HepG2 (cell line): ENCODE results near the gene VCP. TPM values are rescaled to one million over a fixed set of nuclear protein-coding genes. Genes with fewer than 3 reads are reported as not detected.

Source experiments
- ATF4 ChIP-seq, 2 experiments: fragments of 450-650 bp in 1 of 2; sonication (generic) in 1 of 2; formaldehyde crosslinking; IDR thresholded peaks; 2 replicates each; pipeline versions ENCODE4 v1.5.0 to v1.8.0; 2020 to 2022; ENCODE audit warnings: mild to moderate bottlenecking in 1 of 2, missing genetic modification reagents in 1 of 2
- ATF6 ChIP-seq: sonication (generic); formaldehyde crosslinking; conservative IDR thresholded peaks from 2 replicates; pipeline ENCODE4 v1.4.0; 2020; ENCODE audit warnings: missing genetic modification reagents
- CTCF ChIP-seq: sonication (generic); formaldehyde crosslinking; IDR thresholded peaks from 2 replicates; pipeline ENCODE4 v1.5.0; 2020; ENCODE audit warnings: mild to moderate bottlenecking, missing genetic modification reagents, moderate library complexity
- FOXA3 ChIP-seq: IDR thresholded peaks from 2 replicates; pipeline ENCODE4 v1.6.1; 2016; ENCODE audit warnings: missing genetic modification reagents, missing compliant biosample characterization
- HHEX ChIP-seq: IDR thresholded peaks from 2 replicates; pipeline ENCODE4 v1.6.1; 2016; ENCODE audit warnings: control low read depth
- ISX ChIP-seq: sonication (generic); formaldehyde crosslinking; conservative IDR thresholded peaks from 2 replicates; pipeline ENCODE4 v1.5.0; 2020; ENCODE audit warnings: missing genetic modification reagents
- JDP2 ChIP-seq: sonication (generic); formaldehyde crosslinking; IDR thresholded peaks from 2 replicates; pipeline ENCODE4 v1.8.1; 2022; ENCODE audit warnings: missing genetic modification reagents, borderline replicate concordance
- NPAS2 ChIP-seq: sonication (generic); formaldehyde crosslinking; IDR thresholded peaks from 2 replicates; pipeline ENCODE4 v1.8.0; 2022; ENCODE audit warnings: mild to moderate bottlenecking, missing genetic modification reagents, borderline replicate concordance
- PHF21A ChIP-seq: sonication (generic); formaldehyde crosslinking; IDR thresholded peaks from 2 replicates; pipeline ENCODE4 v1.5.0; 2020; ENCODE audit warnings: mild to moderate bottlenecking, missing genetic modification reagents
- SMAD9 ChIP-seq: sonication (generic); formaldehyde crosslinking; IDR thresholded peaks from 2 replicates; pipeline ENCODE4 v1.5.1; 2020; ENCODE audit warnings: mild to moderate bottlenecking, missing genetic modification reagents
- TFE3 ChIP-seq: IDR thresholded peaks from 2 replicates; pipeline ENCODE4 v1.6.1; 2016
- THAP7 ChIP-seq: sonication (generic); formaldehyde crosslinking; IDR thresholded peaks from 2 replicates; pipeline ENCODE4 v1.8.1; 2023; ENCODE audit warnings: mild to moderate bottlenecking, missing genetic modification reagents
- TSC22D2 ChIP-seq: sonication (generic); formaldehyde crosslinking; IDR thresholded peaks from 2 replicates; pipeline ENCODE4 v1.5.1; 2020; ENCODE audit warnings: missing genetic modification reagents, mild to moderate bottlenecking, borderline replicate concordance
- U2AF2 ChIP-seq: fragments of 200-400 bp; formaldehyde crosslinking; IDR thresholded peaks from 2 replicates; pipeline ENCODE4 v1.6.1; 2017; ENCODE audit warnings: low read depth, mild to moderate bottlenecking, low read length
- ZMAT3 ChIP-seq: sonication (generic); formaldehyde crosslinking; conservative IDR thresholded peaks from 2 replicates; pipeline ENCODE4 v1.7.0; 2021; ENCODE audit warnings: missing genetic modification reagents
- ZNF251 ChIP-seq: sonication (generic); formaldehyde crosslinking; IDR thresholded peaks from 2 replicates; pipeline ENCODE4 v1.9.0; 2021; ENCODE audit warnings: mild to moderate bottlenecking, missing genetic modification reagents
- ZNF343 ChIP-seq: sonication (generic); formaldehyde crosslinking; IDR thresholded peaks from 2 replicates; pipeline ENCODE4 v1.4.0; 2020; ENCODE audit warnings: mild to moderate bottlenecking, missing genetic modification reagents
- ZNF414 ChIP-seq: sonication (generic); formaldehyde crosslinking; IDR thresholded peaks from 2 replicates; pipeline ENCODE4 v1.5.0; 2020; ENCODE audit warnings: missing genetic modification reagents
- ZNF44 ChIP-seq: sonication (generic); formaldehyde crosslinking; IDR thresholded peaks from 2 replicates; pipeline ENCODE4 v1.5.1; 2020; ENCODE audit warnings: mild to moderate bottlenecking, missing genetic modification reagents
- ZNF850 ChIP-seq: sonication (generic); formaldehyde crosslinking; conservative IDR thresholded peaks from 2 replicates; pipeline ENCODE4 v1.9.0; 2021; ENCODE audit warnings: mild to moderate bottlenecking, missing genetic modification reagents
- ZSCAN25 ChIP-seq: sonication (generic); formaldehyde crosslinking; IDR thresholded peaks from 2 replicates; pipeline ENCODE4 v1.8.0; 2022; ENCODE audit warnings: mild to moderate bottlenecking, missing genetic modification reagents
- ZSCAN31 ChIP-seq: sonication (generic); formaldehyde crosslinking; IDR thresholded peaks from 2 replicates; pipeline ENCODE4 v1.5.0; 2020; ENCODE audit warnings: low read depth, mild to moderate bottlenecking, missing genetic modification reagents
- polyA plus RNA-seq, 8 experiments: library from polyadenylated mRNA; depleted of rRNA in 3 of 8; stranded (reverse) in 7 of 8; unstranded in 1 of 8; fragments of >200 nt; fragmentation: Illumina TruSeq in 4 of 8; extraction: Trizol in 4 of 8; gene quantifications; 2 replicates each; pipeline versions ENCODE4 v1.2.1 to v1.2.3, GENCODE V29; 2011 to 2016; ENCODE audit warnings: low read depth in 4 of 8, missing spikeins in 1 of 8, mixed read lengths in 1 of 8; ENCODE audit not compliant: insufficient read depth in 1 of 8
- total RNA-seq, 5 experiments: library from RNA; depleted of rRNA; stranded (reverse); fragments of >200 nt; fragmentation: Illumina TruSeq; extraction: Trizol; gene quantifications; 2 replicates each; pipeline ENCODE4 v1.2.3, GENCODE V29; 2016; ENCODE audit warnings: low read depth in 1 of 5

VCP gene
- total and polyA plus RNA-seq, 2 of the 13 experiments (the other 11 are each of a cell fraction or from before 2014, with no cell fraction given), result 143 to 391 TPM

GRCh38 chr9:35096035-35096849 is 23.8 kb upstream of the VCP start, which contains the start of gene PIGO (continued):
- TF ChIP-seq ZNF414 (CRISPR knock-in tag), result peak; percentile 90; the same call in 1 of the 2 replicates
- no peak for TF ChIP-seq TSC22D2 (CRISPR knock-in tag)
- TF ChIP-seq JDP2 (CRISPR knock-in tag), result no peak
- TF ChIP-seq ZSCAN25 (CRISPR knock-in tag), result peak; percentile 20; the same call in 1 of the 2 replicates
- no peak for TF ChIP-seq U2AF2
- TF ChIP-seq ATF4 (CRISPR knock-in tag; IDR thresholded peaks at IDR 0.05), result peak in 1 of 2 experiments; percentile 12; a peak in 1 of 4 replicates
- peak; percentile 44; the same call in 1 of the 2 replicates for TF ChIP-seq TFE3
- no peak for TF ChIP-seq NPAS2 (CRISPR knock-in tag)
- no peak for TF ChIP-seq SMAD9 (CRISPR knock-in tag)
- TF ChIP-seq ISX (CRISPR knock-in tag), result no peak
- peak; percentile 98 for TF ChIP-seq THAP7 (CRISPR knock-in tag)
- peak; percentile 93; the same call in 1 of the 2 replicates for TF ChIP-seq ZNF251 (CRISPR knock-in tag)
- TF ChIP-seq PHF21A (CRISPR knock-in tag), result peak; percentile 89
- TF ChIP-seq ZNF44 (CRISPR knock-in tag), result 0 out of 2 replicates have a peak, but pooled peaks have one; percentile 34
- TF ChIP-seq ZNF850 (CRISPR knock-in tag), result peak; percentile 67; the same call in 1 of the 2 replicates
- TF ChIP-seq ZNF343 (CRISPR knock-in tag), result peak; percentile 95; the same call in 1 of the 2 replicates
- TF ChIP-seq ZMAT3 (CRISPR knock-in tag), result peak; percentile 77; the same call in 1 of the 2 replicates
- peak; percentile 97 for TF ChIP-seq ZSCAN31 (CRISPR knock-in tag)
- peak; percentile 81 for TF ChIP-seq CTCF (CRISPR knock-in tag)
- TF ChIP-seq FOXA3, result peak; percentile 38
- TF ChIP-seq ATF6 (CRISPR knock-in tag), result no peak
- no peak for TF ChIP-seq HHEX (CRISPR knock-in tag)
